Suprapubic skin (tissue), 4 donors: ENCODE results near the gene AVPI1.

ENCODE experiments used
- CTCF ChIP-seq, 2 donors: fragments of 200-600 bp in 1 of 2; fragments of 450-650 bp in 1 of 2; sonication (generic) in 1 of 2; IDR thresholded peaks; one replicate each; pipeline ENCODE4 v1.5.1; 2016 to 2019; ENCODE audit warnings: antibody characterized with exemption in 2 of 2, mild to moderate bottlenecking in 1 of 2, moderate library complexity in 1 of 2
- EP300 ChIP-seq: sonication (generic); formaldehyde crosslinking; IDR thresholded peaks from one replicate; pipeline ENCODE4 v1.6.1; 2017; ENCODE audit warnings: antibody characterized with exemption
- POLR2A ChIP-seq, 2 donors: fragments of 450-650 bp; IDR thresholded peaks; one replicate each; pipeline ENCODE4 v1.6.1; 2017; ENCODE audit warnings: antibody characterized with exemption in 2 of 2, mild to moderate bottlenecking in 2 of 2, moderate library complexity in 2 of 2
- POLR2AphosphoS5 ChIP-seq, 3 donors: sonication (generic); formaldehyde crosslinking; IDR thresholded peaks; one replicate each; pipeline ENCODE4 v1.6.1; 2017; ENCODE audit warnings: antibody characterized with exemption in 3 of 3

DNA sequence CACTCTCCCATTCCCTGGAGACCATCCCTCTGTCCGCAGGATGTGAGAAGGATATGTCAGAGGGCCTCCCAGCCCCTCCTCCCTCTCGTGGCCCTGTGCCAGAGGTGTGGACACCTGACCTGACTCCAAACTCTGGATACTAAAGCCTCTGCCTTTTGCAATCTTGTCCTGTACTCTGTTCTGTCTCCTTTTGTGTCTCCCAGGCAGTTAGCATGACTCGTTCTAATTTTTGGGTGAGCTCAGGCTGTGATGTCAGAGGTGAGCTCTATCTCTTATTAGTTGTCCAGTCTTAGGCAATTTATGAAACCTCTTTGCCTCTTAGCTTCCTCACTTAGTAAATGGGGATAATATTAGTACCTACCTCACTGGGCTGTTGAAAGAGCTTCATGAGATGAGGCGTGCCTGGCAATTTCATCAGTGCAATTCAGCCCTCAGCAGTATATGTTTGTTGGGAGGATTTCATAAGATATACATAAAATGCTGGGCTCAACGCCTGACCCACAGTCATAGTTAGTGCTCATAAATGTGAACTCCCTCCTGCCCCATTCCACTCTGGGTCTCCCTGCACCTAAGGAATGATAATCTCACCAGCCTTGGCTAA, 37.4 kb upstream of the AVPI1 start:
- TF ChIP-seq CTCF (IDR thresholded peaks at IDR 0.05) (no peak), POLR2AphosphoS5 (IDR thresholded peaks at IDR 0.05) (no peak), POLR2A (IDR thresholded peaks at IDR 0.05) (no peak), EP300 (no peak)
